GM21526 (cell line): ENCODE results near the gene HOXB8.

ENCODE experiments used
- ATAC-seq: cut with Tn5 transposase; IDR thresholded peaks from one replicate; pipeline ENCODE4 v1.9.1; 2021; ENCODE audit warnings: moderate library complexity; ENCODE audit not compliant: unreplicated experiment, low FRiP score

The HOXB8 gene

DNA sequence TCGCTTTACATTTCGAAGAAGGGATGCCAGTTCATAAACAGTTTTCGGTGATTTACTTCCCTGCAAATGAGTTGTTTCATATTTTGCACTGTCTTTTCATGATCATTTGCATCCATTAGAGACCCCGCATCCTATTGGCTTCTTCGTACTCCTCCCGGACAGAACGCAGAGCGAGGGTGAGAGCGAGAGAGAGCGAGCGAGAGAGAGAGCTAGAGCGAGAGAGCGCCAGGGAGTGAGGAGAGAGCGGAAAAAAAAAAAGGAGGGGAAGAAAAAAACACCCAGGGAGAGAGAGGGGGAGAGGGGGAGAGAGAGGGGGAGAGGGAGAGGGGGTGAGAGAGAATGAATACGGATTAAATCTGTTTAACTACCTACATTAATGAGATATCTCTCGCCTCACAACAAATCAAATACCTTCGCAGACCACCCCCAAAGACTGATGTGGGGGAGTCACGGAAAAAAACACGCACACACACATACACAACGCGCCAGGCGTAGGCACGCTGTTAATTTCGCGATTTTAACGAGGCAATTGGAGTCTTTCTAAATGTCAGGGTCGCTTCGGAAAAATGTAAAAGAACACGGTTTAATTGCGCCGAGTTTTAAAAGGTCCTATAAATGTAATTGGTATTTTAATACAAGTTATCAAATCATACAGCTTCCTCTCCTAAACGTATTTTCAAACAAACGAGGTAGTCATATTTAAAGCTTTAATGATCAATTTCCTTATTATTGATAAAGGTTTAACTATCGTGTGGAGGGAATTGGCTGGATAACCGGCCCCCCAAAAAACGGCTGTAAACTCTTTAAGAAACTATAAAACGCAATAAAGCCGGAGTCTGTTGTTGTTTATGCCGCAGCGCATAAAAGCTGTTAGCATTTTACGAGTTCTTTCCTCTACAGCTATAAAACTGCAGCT lies at the start of gene HOXB8:
Gene HOXB8 (minus strand): TSS at position 246 of the 916 bp plus-strand sequence. CDS start 588 bp downstream, outside the sequence.
- ATAC-seq: no peak

DNA sequence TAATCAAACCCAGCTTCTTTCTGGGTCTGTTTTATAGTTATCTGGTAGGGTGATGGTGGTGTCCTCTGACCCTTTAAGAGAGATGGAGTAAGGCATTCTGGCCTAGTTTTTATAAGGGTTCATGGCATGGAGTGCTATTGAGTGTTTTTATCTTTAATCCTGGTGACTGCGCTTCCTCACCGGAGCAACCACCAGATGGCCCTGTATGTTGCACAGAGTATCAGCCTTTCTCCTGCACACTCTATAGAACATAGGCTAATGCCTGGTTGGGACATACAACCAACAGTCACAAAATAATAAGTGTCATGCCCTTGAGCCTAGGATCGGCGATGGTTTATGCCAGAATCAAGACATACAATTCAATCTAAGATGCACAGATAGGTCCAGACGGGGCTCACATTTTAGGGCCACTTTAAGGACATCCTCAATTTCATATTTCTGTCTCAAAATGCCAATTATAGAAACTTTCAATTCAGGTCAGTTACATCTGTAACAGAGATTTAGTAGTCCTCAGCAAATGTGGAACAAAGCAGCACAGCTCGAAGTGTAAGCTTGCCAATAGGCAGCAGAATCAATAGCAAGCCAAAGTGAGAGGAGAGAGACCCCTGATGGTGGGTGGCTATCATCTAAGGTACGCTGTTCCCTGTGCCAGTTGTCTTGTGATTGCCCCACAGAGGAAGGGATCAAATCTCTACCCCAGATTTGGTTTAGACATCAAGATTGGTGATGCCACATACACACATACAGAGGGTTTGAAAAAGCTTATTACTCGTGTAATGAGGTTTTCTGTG lies 48.2 kb upstream of the HOXB8 start:
- ATAC-seq: no peak

DNA sequence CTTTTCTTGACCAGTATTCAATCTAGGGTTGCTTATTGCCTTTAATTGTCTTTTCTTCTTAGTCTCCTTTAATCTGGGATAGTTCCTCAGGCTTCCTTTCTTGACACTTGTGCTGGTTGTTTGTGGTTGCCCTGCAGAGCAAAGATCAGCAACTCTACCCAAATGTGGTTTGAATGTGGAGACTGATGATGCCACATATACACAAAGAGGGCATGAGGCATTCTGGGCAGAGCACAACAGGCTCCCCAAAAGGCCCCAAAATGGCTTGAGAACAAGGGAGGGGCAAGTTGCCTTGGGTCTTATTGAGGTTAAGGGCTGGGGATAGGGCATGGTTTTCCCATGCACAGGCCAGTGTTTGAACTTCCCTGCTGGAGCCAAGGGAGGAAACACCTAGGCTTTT lies 40.8 kb upstream of the HOXB8 start:
- no peak for ATAC-seq

DNA sequence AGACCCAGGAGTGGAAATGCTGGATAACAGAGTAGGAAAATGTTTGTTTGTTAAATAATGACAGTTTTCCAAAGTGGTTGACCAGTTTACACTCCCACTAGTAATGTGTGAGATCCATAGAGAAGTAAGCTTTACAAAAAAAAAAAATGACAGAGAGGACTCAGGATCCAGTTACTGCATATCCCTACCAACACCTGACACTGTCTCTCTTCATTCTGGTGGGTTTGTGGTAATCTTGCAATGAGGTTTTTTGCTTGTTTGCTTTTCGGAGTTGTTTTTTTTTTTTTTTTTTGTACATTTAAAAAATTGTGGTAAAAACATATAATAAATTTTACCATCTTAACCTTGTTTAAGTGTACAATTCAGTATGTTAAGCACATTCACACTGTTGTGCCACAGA lies 34.6 kb upstream of the HOXB8 start:
- ATAC-seq: no peak

DNA sequence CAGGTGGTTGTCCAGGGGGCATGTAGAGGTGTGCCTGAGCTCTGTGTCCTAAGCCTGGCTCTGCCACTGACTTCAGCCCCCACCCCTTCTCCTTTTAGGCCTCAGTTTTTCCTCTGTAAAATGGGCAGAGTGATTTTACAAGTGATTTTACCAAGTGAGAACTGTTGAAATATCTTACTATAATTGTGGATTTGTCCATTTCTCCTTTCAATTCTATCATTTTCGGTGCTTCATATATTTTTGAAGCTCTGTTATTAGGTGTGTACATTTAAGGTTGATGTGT lies 32.8 kb upstream of the HOXB8 start:
- ATAC-seq: no peak

DNA sequence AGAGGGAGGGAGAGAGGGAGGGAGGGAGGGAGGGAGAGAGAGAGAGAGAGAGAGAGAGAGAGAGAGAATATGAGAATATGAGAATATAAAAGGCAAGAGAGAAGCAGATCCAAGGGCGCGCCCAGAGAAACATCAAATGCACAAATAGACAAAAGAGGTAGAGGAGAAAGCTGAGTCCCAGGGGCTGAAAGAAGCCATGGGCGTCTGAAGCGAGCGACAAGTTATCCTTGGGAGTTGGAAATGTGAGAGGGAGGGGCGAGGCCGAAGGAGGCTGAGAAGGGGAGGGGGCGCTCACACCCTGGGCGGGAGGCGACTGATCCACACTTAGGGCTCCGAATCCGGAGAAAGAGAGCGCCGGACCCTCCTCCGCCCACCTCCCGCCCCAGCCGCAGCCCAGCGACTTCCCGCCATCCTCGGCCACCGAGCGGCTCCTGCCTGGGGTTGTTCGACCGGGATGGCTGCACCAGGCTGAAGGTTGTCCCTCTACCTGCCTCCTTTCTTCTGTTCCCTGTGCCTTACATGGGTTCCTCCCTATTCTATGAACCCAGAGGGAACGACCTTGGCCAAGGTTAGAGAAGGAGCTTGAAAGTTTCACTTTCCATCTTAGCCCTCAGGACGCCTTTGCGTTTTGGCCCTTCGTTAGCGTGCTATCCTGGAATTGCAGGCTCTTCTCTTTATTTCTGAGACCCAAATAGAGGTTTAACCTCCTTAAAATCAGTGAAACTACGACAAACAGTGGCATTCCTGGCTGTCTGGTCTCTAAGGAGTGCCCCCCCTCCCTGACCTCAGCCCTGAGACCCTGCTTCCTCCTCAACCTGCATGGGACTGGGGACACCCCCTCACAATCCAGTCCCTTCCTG lies 32.2 kb upstream of the HOXB8 start:
- ATAC-seq: no peak

DNA sequence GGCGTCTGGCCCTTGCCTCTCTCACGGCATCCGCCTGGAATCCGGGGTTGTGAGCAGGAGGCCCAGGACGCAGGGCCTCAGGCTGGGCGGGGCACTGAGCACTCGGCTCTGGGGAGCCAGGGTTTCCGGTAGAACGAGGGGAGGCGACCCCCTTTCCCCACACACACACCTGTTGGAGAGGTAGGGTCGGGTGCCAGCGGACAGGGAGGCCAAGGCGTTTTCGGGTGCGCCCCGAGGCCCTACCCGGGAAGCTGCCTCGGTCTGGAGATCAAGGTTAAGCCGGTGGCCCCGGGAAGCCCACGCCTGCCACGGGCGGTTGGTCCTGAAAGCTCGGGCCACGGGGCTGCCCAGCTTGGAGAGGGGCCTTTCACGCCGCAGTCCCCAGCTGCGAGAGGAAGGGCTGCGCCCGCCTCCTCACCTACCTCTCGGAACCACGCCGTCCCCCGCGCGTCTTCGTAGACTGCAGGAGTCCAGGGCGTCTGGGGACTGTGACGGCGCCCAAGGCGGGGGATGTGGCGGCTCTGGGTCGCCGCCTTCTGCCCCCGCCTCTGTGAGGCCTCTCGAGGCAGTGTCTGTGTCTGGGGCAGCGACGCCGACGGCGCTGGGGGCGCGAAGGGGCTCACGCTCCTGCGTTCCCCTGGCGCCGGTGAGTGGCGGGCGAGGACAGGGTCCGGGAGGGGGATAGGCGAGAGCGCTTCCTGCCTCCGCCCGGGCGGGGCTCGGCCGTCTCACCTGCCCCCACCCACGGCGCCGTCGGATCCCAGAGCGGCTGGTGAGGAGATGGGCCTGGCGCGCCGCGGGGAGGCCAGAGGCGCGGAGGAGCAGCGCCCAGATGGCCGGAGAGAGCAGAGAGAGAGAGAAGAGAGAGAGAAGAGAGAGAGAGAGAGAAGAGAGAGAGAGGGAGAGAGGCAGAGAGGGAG lies 31.4 kb upstream of the HOXB8 start:
- ATAC-seq: no peak

DNA sequence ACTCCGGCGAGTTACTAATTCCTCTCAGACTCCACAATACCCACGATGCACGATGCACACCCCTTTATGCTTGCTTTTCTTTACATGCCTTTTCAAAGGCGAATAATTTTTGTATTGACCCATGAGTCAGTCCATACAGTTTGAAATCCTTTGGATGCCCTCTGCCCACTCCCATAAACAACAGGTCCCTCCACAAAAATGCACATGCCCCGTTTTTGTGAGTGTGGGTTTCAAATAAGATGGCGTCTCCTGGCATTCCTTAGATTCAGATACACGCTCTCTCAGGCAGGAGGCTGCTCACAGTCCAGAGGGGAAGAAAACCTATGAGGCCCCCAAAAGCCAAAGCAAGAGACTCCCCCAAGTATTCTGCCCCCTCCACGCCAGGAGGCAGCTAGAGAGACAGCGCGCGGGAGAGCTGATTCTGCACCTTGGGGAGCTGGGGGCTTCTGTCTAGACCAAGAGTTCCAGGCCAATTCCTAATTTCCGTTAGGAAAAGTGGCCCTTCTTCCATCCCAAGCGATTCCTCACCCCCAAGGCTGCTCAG lies 30.6 kb upstream of the HOXB8 start:
- no peak for ATAC-seq

DNA sequence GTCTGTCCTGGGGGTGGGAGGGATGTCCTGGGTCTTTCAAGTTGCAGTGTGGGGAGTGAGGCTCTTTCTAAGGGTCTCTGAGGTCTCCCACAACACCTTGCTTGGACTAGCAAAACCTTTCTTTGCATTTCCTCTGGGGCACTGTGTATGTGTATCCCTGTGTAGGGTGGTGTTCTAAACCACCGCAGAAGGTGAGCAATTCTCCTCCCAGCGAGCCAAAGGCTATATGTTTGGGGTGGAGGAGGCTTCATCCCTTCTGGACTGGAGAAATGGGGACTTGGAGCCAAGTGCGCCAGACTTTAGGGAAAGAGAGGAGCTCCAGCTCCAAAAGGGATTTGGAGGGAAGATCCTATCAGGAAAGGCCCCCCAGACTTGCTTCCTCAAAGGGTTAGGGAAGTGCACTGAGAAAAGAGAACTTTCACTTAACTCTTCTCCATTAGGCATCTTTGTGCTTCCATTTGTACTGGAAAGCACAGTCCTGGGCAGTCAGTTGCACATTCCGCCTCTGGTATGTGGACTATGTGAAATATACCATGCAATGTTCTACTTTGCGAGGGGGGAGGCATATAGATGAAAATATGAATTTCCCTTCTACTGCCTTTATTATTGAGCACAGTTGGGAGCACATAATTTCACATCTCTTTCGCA lies 29.9 kb upstream of the HOXB8 start:
- no peak for ATAC-seq

DNA sequence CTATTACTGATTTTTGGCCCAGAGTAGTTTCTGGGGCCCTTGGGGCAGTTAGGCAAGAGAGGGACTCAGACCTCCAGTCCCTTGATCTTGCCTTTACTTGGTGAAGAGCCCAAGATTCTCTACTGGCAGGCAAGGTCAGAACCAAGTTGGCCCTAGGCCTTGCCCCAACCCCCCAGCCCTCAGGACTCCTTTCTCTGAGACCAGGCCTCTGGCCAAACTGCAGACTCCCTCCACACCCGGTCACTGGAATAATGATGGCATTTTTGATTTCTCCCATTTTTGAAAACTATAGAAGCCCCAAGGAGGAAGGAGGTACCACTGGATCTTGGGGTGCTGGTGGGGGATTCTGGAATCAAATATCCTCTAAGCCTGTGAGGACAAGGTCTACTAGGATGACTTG lies 29.1 kb upstream of the HOXB8 start:
- no peak for ATAC-seq

DNA sequence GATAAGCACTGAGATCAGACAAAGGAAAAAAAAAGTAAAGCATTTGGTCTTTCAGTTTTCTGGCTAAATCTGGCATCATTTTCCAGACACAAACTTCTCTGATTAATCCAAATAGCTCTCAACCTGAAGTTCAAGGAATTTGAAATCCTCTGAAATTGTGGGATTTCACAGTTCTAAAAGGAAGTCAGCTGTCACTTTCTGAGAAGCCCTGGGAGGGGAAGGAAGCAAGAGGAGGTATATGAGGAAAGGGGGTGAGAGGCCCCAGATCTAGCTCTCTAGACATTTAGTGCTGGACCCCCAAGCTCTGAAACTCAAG lies 28.6 kb upstream of the HOXB8 start:
- no peak for ATAC-seq

DNA sequence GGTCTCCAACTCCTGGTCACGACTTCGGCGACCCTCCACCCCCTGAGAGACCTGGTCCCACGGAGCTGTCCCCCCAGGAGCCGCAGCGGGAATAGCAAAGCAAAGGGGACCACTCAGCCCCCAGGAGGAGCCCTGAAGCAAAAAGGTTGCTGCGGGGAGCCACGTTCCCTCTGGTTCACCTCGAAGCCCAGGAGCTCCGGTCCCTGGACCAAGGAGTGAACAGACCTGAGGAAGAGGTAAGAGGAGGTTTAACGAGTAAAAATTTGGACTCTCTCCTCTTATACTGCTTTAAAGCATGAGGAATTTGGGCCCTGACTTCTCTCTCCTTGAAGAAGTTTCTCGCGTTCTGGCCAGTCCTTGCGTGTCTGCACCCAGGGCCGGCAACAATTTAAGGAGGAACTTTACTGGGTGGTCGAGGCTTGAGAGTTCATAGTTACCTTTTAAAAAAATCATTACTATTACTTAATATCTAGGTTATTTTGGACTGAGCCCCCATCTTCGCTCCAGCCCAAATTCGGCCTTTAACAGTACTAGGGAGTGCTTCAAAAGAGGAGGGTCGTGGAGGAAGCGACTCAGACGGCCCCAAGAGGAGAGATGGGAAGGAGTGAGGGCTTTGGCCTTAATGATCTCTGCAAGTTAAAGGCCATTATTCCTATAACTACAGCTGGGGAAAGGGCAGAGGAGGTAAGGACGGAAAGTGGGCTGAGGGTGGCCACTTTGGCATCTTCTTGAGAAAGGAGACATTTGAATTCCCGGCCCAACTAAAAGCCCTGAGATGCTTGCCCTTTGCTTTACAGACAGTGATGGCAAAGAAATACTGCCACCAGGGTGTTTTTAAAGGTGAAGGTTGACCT lies 28.0 kb upstream of the HOXB8 start:
- no peak for ATAC-seq

DNA sequence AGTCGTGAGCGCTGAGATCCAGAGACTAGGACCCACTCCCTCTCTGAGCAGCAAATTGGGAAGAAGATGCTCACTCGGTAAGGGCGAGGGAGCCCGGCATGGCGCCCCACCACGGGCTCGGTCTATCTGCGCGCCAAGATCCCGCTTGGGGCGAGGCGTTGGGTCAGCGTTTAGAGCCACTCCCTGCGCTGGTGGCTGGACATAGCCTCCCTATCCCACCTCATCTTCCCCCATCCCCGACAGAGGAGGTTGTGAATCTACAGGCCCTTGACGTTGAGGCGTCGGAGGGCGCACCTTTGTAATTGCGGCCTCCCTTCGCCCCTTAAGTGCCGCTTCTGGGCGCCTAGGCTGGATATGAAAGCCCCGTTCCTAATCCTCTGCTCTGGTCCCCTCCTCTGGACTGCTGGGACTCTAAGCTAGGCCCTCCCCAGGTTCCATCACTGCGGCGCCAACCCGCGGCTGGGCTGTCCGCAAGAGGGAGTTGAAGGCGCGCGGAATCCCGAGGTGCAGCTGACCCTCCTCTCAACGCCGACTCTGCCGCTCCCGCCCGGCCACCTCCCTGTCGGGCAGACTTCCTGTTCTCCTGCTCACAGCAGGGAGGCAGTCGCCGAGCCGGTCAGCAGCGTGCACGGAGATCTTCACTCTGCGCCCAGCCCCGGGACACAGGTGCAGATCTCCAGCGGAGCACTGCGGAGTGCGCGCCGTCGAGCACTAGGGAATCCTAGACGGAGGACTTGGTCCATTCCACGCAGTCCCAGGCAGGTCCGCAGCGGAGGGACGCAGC lies 27.2 kb upstream of the HOXB8 start:
- no peak for ATAC-seq

DNA sequence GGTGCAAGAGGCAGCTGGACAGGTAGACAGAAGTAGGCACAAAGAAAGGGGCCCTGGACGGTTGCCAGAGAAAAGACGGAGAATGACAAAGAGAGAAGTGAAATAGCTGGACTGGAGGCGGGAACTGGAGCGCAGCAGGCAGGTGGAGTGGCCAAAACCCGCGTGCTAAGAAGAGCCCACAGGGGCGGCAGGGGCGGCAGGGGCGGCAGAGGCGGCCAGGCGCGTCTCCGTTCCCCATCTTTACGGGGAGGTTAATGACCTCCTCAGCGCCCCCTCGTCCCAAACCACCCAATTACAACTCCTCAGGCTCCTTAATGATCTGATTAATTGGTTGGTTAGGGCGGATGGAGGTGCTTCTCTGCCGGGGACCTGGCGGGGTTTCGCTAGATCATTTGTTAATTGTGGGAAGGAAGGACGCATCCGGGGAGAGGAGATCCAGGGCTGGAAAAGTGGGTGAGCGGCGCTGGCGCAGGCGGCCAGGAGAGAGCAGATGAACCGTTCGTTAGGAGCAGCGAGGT lies 26.5 kb upstream of the HOXB8 start:
- ATAC-seq: no peak

DNA sequence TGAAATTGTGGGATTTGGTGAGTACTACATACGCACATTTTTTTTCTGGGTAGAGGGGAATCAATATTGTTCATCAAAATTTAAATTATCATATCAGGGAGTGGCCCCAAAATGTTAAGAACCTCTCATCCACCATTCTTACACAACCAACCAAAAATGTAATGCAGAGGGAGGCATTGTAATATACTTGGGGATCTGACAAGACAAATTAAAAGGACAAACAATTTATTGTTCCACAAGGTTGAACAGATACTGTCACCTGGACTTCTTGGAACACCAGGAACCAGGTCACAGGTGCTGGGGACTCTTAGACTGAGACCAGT lies 25.7 kb upstream of the HOXB8 start:
- ATAC-seq: no peak

DNA sequence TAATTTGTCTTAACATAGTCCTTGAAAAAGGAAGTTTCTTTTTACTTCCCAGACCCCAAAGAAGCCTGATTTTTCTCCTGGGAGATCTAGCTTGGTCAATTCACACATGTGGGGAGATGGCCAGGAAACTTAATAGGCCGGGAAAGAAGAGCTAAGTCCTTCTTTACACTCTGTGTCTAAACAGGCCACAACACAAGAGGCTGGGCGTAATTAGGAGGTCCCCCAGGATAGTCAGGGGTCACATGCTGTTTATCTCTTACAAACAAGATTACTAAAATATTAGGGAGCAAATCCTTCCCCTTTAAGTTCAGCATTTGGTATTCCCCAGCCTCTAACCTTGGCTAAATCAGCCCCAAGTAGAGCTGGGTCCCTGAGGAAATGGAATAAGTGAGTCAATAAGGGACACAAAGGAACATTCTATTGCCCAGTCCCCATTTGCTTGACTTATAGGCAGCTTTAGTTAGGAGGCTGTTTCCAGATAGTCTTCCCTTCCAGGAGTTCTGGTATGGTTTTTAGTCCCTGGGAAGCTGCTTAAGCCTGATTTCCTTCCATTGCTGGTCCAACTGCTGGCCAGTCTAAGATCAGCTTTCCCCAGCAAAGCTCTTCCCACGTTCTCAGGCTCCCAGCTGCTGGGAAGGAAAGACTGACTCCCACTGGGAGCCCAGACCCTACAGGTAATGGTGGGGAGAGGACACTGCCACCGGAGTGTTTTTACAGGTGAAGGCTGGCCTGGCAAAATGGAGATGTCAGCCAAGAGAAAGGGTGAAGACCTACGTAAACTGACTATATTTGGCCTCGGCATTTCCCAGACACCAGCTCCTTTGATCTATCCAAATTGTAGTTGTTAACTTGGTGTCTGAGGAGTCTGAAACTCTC lies 25.1 kb upstream of the HOXB8 start:
- ATAC-seq: no peak

DNA sequence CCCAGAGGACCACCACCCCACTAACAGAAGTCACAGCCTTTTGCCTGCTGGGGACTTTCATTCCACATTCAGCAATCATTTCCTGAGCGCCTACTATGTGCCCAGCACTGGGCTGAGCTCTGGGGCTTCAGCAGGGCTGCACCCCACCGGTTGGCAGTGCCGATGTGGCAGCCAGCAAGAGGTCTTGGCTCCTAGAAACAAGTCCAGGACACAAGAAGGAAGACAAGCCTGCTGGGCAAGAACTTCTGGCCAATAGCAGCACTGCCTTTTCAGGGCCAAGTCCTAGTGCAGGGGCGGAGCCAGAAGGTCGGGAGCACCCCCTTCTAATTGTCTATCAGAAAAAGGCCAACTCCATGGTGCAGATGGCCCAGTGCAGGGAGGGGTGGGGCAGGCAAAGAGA lies 24.0 kb upstream of the HOXB8 start:
- no peak for ATAC-seq
